H9 (cell line): Measurements from ENCODE around the gene LIX1L. TPM values are rescaled to one million over a fixed set of nuclear protein-coding genes. Genes with fewer than 3 reads are reported as not detected.

Experiments used
- DNase-seq: peaks from one replicate; pipeline ENCODE4 v3.0.0-alpha.2; 2017
- H2AFZ ChIP-seq: one replicate; pipeline ENCODE4 v1.6.1; 2013; ENCODE audit warnings: mild to moderate bottlenecking, low read length, control low read depth, moderate library complexity
- H2AK5ac ChIP-seq: 2 replicates; pipeline ENCODE4 v1.6.1; 2013; ENCODE audit warnings: low read length, control low read depth, mixed read lengths; ENCODE audit not compliant: insufficient read length
- H2BK120ac ChIP-seq: one replicate; pipeline ENCODE4 v1.6.1; 2013; ENCODE audit warnings: low read depth, mild to moderate bottlenecking, low read length, control low read depth, inconsistent platforms; ENCODE audit not compliant: poor library complexity, severe bottlenecking
- H2BK12ac ChIP-seq: 2 replicates; pipeline ENCODE4 v1.6.1; 2013; ENCODE audit warnings: low read length, control low read depth, mixed read lengths, low read depth; ENCODE audit not compliant: insufficient read length
- H2BK15ac ChIP-seq: 2 replicates; pipeline ENCODE4 v1.6.1; 2013; ENCODE audit warnings: low read depth, low read length, control low read depth
- H2BK20ac ChIP-seq: one replicate; pipeline ENCODE4 v1.6.1; 2013; ENCODE audit warnings: low read depth, mild to moderate bottlenecking, low read length, control low read depth, inconsistent platforms; ENCODE audit not compliant: poor library complexity, severe bottlenecking
- H2BK5ac ChIP-seq: 2 replicates; pipeline ENCODE4 v1.6.1; 2013; ENCODE audit warnings: low read length, control low read depth, mixed read lengths; ENCODE audit not compliant: insufficient read length
- H3K14ac ChIP-seq: 2 replicates; pipeline ENCODE4 v1.6.1; 2013; ENCODE audit warnings: low read length, control low read depth; ENCODE audit not compliant: insufficient read depth
- H3K18ac ChIP-seq: 2 replicates; pipeline ENCODE4 v1.6.1; 2013; ENCODE audit warnings: low read depth, mild to moderate bottlenecking, mixed read lengths, low read length, control low read depth; ENCODE audit not compliant: insufficient read length
- H3K23ac ChIP-seq: 2 replicates; pipeline ENCODE4 v1.6.1; 2013; ENCODE audit warnings: low read length, control low read depth, mixed read lengths, low read depth; ENCODE audit not compliant: insufficient read length
- H3K23me2 ChIP-seq: 2 replicates; pipeline ENCODE4 v1.6.1; 2013; ENCODE audit warnings: low read depth, mild to moderate bottlenecking, mixed read lengths, low read length, control low read depth; ENCODE audit not compliant: insufficient read length, poor library complexity, severe bottlenecking
- H3K27ac ChIP-seq: 2 replicates; pipeline ENCODE4 v1.5.1; 2013; ENCODE audit warnings: low read length, control low read depth, mixed read lengths, low read depth; ENCODE audit not compliant: insufficient read length
- H3K27me3 ChIP-seq: 2 replicates; pipeline ENCODE4 v1.6.1; 2013; ENCODE audit warnings: low read length, control low read depth, inconsistent platforms; ENCODE audit not compliant: insufficient read depth
- H3K4ac ChIP-seq: 2 replicates; pipeline ENCODE4 v1.6.1; 2013; ENCODE audit warnings: low read depth, mild to moderate bottlenecking, control low read depth, inconsistent platforms, low read length, moderate library complexity
- H3K4me1 ChIP-seq: 2 replicates; pipeline ENCODE4 v1.6.1; 2013; ENCODE audit warnings: low read length, control low read depth, inconsistent platforms; ENCODE audit not compliant: insufficient read depth
- H3K4me2 ChIP-seq: 2 replicates; pipeline ENCODE4 v1.6.1; 2013; ENCODE audit warnings: low read length, control low read depth, mixed read lengths; ENCODE audit not compliant: insufficient read length, insufficient read depth
- H3K56ac ChIP-seq: 2 replicates; pipeline ENCODE4 v1.6.1; 2013; ENCODE audit warnings: low read depth, mild to moderate bottlenecking, mixed read lengths, low read length, control low read depth; ENCODE audit not compliant: insufficient read length
- H3K79me1 ChIP-seq: 2 replicates; pipeline ENCODE4 v1.6.1; 2013; ENCODE audit warnings: low read depth, mild to moderate bottlenecking, moderate library complexity, low read length, control low read depth, inconsistent platforms; ENCODE audit not compliant: insufficient read depth, poor library complexity, severe bottlenecking
- H3K79me2 ChIP-seq: 2 replicates; pipeline ENCODE4 v1.6.1; 2013; ENCODE audit warnings: low read length, control low read depth, inconsistent platforms; ENCODE audit not compliant: insufficient read depth
- H3K9ac ChIP-seq: 2 replicates; pipeline ENCODE4 v1.6.1; 2013; ENCODE audit warnings: low read length, control low read depth, mixed read lengths; ENCODE audit not compliant: insufficient read length; ENCODE audit errors: extremely low read depth
- H3K9me3 ChIP-seq: one replicate; pipeline ENCODE4 v1.6.1; 2013; ENCODE audit warnings: low read depth, low read length, inconsistent platforms; ENCODE audit not compliant: control insufficient read depth
- H3T11ph ChIP-seq: one replicate; pipeline ENCODE4 v1.6.1; 2013; ENCODE audit warnings: mild to moderate bottlenecking, low read length, control low read depth, inconsistent platforms
- H4K20me1 ChIP-seq: one replicate; pipeline ENCODE4 v1.6.1; 2013; ENCODE audit not compliant: control insufficient read depth, insufficient read length, insufficient read depth
- H4K5ac ChIP-seq: 2 replicates; pipeline ENCODE4 v1.6.1; 2013; ENCODE audit warnings: low read depth, mild to moderate bottlenecking, mixed read lengths, low read length, control low read depth; ENCODE audit not compliant: insufficient read length
- H4K8ac ChIP-seq: replicated peaks from 2 replicates; pipeline ENCODE4 v1.6.1; 2013; ENCODE audit warnings: low read length, control low read depth, mixed read lengths, low read depth; ENCODE audit not compliant: insufficient read length
- H4K91ac ChIP-seq: 2 replicates; pipeline ENCODE4 v1.6.1; 2013; ENCODE audit warnings: low read depth, mild to moderate bottlenecking, moderate library complexity, mixed read lengths, low read length, control low read depth; ENCODE audit not compliant: insufficient read length
- H3K27ac Mint-ChIP-seq, 3 experiments: 2 replicates in 2 of 3; 3 replicates in 1 of 3; pipeline ENCODE4 v1.8.0; 2020 to 2021; ENCODE audit warnings: mixed read lengths in 3 of 3, mild to moderate bottlenecking in 1 of 3, moderate library complexity in 1 of 3
- H3K27me3 Mint-ChIP-seq: 2 replicates; pipeline ENCODE4 v1.8.0; 2021; ENCODE audit warnings: low read depth, mild to moderate bottlenecking, moderate library complexity, mixed read lengths
- H3K36me3 Mint-ChIP-seq, 3 experiments: 2 replicates in 2 of 3; 3 replicates in 1 of 3; pipeline ENCODE4 v1.8.0; 2020 to 2021; ENCODE audit warnings: low read depth in 3 of 3, mixed read lengths in 3 of 3; ENCODE audit not compliant: insufficient read depth in 1 of 3
- H3K4me1 Mint-ChIP-seq, 2 experiments: 2 replicates each; pipeline ENCODE4 v1.8.0; 2020; ENCODE audit warnings: mixed read lengths in 2 of 2
- H3K4me3 Mint-ChIP-seq, 2 experiments: 2 replicates in 1 of 2; 3 replicates in 1 of 2; pipeline ENCODE4 v1.8.0; 2020 to 2021; ENCODE audit warnings: mild to moderate bottlenecking in 2 of 2, mixed read lengths in 2 of 2, moderate library complexity in 1 of 2
- H3K9me3 Mint-ChIP-seq, 2 experiments: 2 replicates in 1 of 2; 3 replicates in 1 of 2; pipeline ENCODE4 v1.8.0; 2020; ENCODE audit warnings: mild to moderate bottlenecking in 2 of 2, mixed read lengths in 2 of 2, moderate library complexity in 1 of 2
- CTCF ChIP-seq: fragments of 200-600 bp; sonication (generic); conservative IDR thresholded peaks from 3 replicates; pipeline ENCODE4 v1.8.0; 2021; ENCODE audit warnings: antibody characterized with exemption, mild to moderate bottlenecking
- WGBS: extraction: QIAGEN DNeasy Blood & Tissue Kit; methylation state at CpG from one replicate; pipeline ENCODE4 v1.1.7; 2013; ENCODE audit warnings: missing lambda C conversion rate, low lambda C conversion rate, mixed read lengths; ENCODE audit not compliant: insufficient read length; ENCODE audit errors: extremely low coverage; 5-methylcytosine and 5-hydroxymethylcytosine counted together
- total RNA-seq: library from RNA; stranded (reverse); gene quantifications from 2 replicates; pipeline ENCODE4 v1.2.1, GENCODE V29; 2021

LIX1L gene
- total RNA-seq, 1 experiment from 2014 or later: 5.9 TPM

GRCh38 chr1:145986551-145986950 is 28.7 kb upstream of the LIX1L start:
- Histone ChIP-seq H3K18ac (no peak overlapping the region), H3K27me3 (no peaks in the 10 kb centered on the region), H2BK20ac (no peak overlapping the region), H2BK120ac (no peak overlapping the region), H3T11ph (no peak overlapping the region), H3K14ac (no peak overlapping the region), H3K23me2 (no peaks in the 10 kb centered on the region), H2BK15ac (no peak overlapping the region), H2AFZ (no peak overlapping the region), H3K79me2 (no peaks in the 10 kb centered on the region), H3K4me2 (no peak overlapping the region), H3K4ac (no peak overlapping the region), H4K91ac (no peak overlapping the region), H4K5ac (no peak overlapping the region), H3K9me3 (no peaks in the 10 kb centered on the region), H4K20me1 (no peaks in the 10 kb centered on the region), H3K56ac (no peak overlapping the region), H3K9ac (no peak overlapping the region), H4K8ac (no peak overlapping the region), H2BK5ac (no peak overlapping the region), H2AK5ac (no peak overlapping the region), H3K23ac (no peak overlapping the region), H3K4me1 (peaks cover 9% of the 10 kb centered on the region; the same call in 1 of the 2 replicates), H3K27ac (no peak overlapping the region), H2BK12ac (no peak overlapping the region), H3K79me1 (no peaks in the 10 kb centered on the region)
- peaks cover 5% of the 10 kb centered on the region for H3K27me3 Mint-ChIP-seq
- no peaks in the 10 kb centered on the region for H3K9me3 Mint-ChIP-seq
- no peak for DNase-seq
- no peak overlapping the region; a peak in 1 of 7 replicates for H3K27ac Mint-ChIP-seq
- WGBS: no CpG with 5 or more reads among the region's 6 CpGs
- no peak overlapping the region for H3K4me3 Mint-ChIP-seq
- no peaks in the 10 kb centered on the region for H3K36me3 Mint-ChIP-seq
- peaks cover 24 to 27% of the 10 kb centered on the region in 2 experiments for H3K4me1 Mint-ChIP-seq
- no peak for TF ChIP-seq CTCF
